AG09309 (cell line): Measurements from ENCODE around the gene CILP.
"Not testable (repeated sequence)": the region's sequence is repeated elsewhere in the genome, so short reads cannot be mapped to it uniquely, and the experiment has no call there.

Experiments
- DNase-seq: peaks from one replicate; pipeline ENCODE4 v3.0.0-alpha.2; 2010; ENCODE audit warnings: low read depth
- H3K4me3 ChIP-seq: 2 replicates; pipeline ENCODE4 v1.5.1; 2011; ENCODE audit warnings: mild to moderate bottlenecking, low read depth, low read length, moderate library complexity; ENCODE audit not compliant: control insufficient read depth
- TF ChIP-seq, protein P1 (sequence below): IDR thresholded peaks from 2 replicates; pipeline ENCODE4 v1.5.1; 2011; ENCODE audit warnings: mild to moderate bottlenecking, low read depth, low read length, inconsistent platforms; ENCODE audit not compliant: insufficient read depth, control insufficient read depth; ENCODE audit errors: missing control alignments

CILP gene

GRCh38 chr15:65184868-65185717, 26.2 kb downstream of the CILP start, which contains the start of gene CLPX:
TSS of gene CLPX (minus strand) at chr15:65185342. CDS start at chr15:65185153, 189 bp downstream.
- peak within 1 kb of the TSS; percentile 99 for H3K4me3 ChIP-seq
- TF ChIP-seq, protein P1, sequence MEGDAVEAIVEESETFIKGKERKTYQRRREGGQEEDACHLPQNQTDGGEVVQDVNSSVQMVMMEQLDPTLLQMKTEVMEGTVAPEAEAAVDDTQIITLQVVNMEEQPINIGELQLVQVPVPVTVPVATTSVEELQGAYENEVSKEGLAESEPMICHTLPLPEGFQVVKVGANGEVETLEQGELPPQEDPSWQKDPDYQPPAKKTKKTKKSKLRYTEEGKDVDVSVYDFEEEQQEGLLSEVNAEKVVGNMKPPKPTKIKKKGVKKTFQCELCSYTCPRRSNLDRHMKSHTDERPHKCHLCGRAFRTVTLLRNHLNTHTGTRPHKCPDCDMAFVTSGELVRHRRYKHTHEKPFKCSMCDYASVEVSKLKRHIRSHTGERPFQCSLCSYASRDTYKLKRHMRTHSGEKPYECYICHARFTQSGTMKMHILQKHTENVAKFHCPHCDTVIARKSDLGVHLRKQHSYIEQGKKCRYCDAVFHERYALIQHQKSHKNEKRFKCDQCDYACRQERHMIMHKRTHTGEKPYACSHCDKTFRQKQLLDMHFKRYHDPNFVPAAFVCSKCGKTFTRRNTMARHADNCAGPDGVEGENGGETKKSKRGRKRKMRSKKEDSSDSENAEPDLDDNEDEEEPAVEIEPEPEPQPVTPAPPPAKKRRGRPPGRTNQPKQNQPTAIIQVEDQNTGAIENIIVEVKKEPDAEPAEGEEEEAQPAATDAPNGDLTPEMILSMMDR = no peak

DNA sequence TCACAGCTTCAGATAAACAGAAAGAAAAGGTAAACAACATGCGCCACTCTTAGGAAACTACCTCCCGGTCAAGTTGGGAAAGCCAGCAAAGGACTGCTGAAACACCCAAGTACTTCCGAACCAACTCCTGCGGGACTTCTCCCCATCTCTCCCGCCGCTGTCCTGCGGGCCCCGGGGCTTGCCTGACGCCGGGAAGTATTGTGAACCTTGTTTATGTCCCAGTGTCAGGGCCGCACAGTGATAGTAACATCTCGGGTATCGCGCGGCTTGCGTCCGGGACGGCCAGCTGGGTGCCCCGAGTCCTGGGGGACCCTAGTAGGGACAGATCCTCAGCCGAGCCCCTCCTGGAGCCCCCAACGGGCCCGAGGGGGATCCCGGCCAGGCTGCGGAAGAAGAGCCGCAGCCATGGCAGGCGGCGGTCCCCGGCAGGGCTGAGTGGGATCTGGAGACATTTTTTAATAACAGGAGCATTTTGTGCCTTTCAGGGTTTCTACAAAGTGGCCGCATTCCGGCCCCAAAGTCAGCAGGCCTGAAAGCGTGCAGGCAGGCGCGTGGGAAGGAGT, 26.9 kb downstream of the CILP start:
- TF ChIP-seq, protein P1 = no peak
- DNase-seq = no peak

More at GRCh38 chr15:65184868-65185717, 26.2 kb downstream of the CILP start, which contains the start of gene CLPX:
- peak; percentile 74 for DNase-seq

GRCh38 chr15:65183865-65184159, 27.5 kb downstream of the CILP start:
- H3K4me3 ChIP-seq = peak overlapping the region; percentile 99
- TF ChIP-seq, protein P1 = no peak
- no peak for DNase-seq

More for the DNA sequence above, 26.9 kb downstream of the CILP start:
- peak overlapping the region; percentile 99 for H3K4me3 ChIP-seq

- H3K4me3 ChIP-seq = no peak overlapping the region
- no peak for DNase-seq
- TF ChIP-seq, protein P1 = no peak
Observed at GRCh38 chr15:65182538-65182937, 28.7 kb downstream of the CILP start.

DNA sequence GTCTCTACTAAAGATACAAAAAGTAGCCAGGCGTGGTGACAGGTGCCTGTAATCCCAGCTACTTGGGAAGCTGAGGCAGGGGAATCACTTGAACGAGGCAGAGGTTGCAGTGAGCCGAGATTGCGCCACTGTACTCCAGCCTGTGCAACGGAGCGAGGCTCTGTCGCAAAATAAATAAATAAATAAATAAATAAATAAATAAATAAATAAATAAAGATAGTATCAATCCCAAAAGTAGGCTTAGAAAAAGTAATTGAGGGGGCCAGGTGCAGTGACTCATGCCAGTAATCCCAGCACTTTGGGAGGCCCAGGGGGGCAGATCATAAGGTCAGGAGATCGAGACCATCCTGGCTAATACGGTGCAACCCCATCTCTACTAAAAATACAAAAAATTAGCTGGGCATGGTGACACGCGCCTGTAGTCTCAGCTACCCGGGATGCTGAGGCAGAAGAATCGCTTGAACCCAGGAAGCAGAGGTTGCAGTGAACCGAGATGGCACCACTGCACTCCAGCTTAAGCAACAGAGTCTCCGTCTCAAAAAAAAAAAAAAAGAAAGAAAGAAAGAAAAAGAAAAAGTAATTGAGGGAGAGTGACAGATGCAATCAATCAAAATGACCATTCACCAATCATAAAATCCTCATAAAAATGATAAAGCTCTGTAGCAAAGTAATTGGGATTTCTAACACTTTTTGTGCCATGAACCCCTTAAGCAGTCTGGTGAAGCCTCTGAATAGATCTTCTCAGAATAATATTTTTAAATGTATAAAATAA, 29.5 kb downstream of the CILP start:
- H3K4me3 ChIP-seq, DNase-seq: not testable (repeated sequence)

GRCh38 chr15:65180167-65180566, 31.1 kb downstream of the CILP start:
- TF ChIP-seq, protein P1 = no peak
- no peak overlapping the region for H3K4me3 ChIP-seq
- DNase-seq = no peak
